ENCODE data around the gene HDAC8. TPM values are rescaled to one million over a fixed set of nuclear protein-coding genes. Genes with fewer than 3 reads are reported as not detected.

HDAC8 gene
- total RNA-seq, 2 experiments from 2014 or later = 5.8 to 6.8 TPM

- Histone ChIP-seq H3K27me3 (ENCODE audit: control insufficient read depth in 1 of 2, insufficient read depth in 2 of 2, low read length in 2 of 2) (no peaks in the 10 kb centered on the region), H3K36me3 (ENCODE audit: insufficient read depth, low read length) (no peaks in the 10 kb centered on the region), H3K9me3 (ENCODE audit: control insufficient read depth in 1 of 2, insufficient read depth in 1 of 2, low read length in 2 of 2) (no peaks in the 10 kb centered on the region), H3K27ac (ENCODE audit: low read depth in 1 of 2, low read length in 2 of 2) (no peak overlapping the region), H3K4me3 (ENCODE audit: low read length) (no peak overlapping the region), H3K4me1 (ENCODE audit: insufficient read depth, low read length) (no peaks in the 10 kb centered on the region)
- ATAC-seq (ENCODE audit: poor library complexity) = no peak
- TF ChIP-seq, protein P1, sequence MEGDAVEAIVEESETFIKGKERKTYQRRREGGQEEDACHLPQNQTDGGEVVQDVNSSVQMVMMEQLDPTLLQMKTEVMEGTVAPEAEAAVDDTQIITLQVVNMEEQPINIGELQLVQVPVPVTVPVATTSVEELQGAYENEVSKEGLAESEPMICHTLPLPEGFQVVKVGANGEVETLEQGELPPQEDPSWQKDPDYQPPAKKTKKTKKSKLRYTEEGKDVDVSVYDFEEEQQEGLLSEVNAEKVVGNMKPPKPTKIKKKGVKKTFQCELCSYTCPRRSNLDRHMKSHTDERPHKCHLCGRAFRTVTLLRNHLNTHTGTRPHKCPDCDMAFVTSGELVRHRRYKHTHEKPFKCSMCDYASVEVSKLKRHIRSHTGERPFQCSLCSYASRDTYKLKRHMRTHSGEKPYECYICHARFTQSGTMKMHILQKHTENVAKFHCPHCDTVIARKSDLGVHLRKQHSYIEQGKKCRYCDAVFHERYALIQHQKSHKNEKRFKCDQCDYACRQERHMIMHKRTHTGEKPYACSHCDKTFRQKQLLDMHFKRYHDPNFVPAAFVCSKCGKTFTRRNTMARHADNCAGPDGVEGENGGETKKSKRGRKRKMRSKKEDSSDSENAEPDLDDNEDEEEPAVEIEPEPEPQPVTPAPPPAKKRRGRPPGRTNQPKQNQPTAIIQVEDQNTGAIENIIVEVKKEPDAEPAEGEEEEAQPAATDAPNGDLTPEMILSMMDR (IDR thresholded peaks at IDR 0.05) = no peak
- no peaks in the 10 kb centered on the region for H3K4me1 Mint-ChIP-seq (ENCODE audit: low read depth)
- no peak for DNase-seq
- intact Hi-C loops (cut with DNase I, micrococcal nuclease) = no loop called here
- H3K27ac Mint-ChIP-seq = no peak overlapping the region
- H3K9me3 Mint-ChIP-seq = no peaks in the 10 kb centered on the region
- ChIA-PET CTCF (no interaction called here), POLR2A (no interaction called here)
- H3K4me3 Mint-ChIP-seq = no peak overlapping the region
- H3K36me3 Mint-ChIP-seq (ENCODE audit: low read depth) = no peaks in the 10 kb centered on the region
- H3K27me3 Mint-ChIP-seq = no peaks in the 10 kb centered on the region
Measured at GRCh38 chrX:72392042-72392441, 180.6 kb downstream of the HDAC8 start.

DNA sequence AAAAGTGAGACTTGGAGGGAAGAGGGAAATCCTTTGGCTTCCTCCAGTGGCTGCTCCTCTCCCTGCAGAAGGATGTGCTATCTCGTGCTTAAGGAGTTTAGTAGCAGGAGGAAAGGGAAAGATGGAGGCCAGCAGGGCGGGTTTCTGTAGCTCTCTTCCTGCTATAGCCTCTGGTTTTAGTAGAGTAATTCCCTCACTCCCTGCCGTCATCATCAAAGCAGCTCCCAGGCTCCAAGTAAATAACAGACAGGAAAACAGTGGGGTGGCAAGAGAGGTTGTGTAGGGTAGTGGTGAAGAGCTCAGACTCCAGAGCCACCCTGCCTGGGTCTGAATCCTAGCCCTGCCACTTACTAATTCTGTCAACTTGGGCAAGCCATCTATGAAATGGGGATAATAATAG is 185.4 kb downstream of the HDAC8 start:
- TF ChIP-seq, protein P1 (IDR thresholded peaks at IDR 0.05) = no peak
- POLR2A ChIA-PET = no interaction called here
- Mint-ChIP-seq H3K27me3 (no peaks in the 10 kb centered on the region), H3K27ac (no peak overlapping the region), H3K4me3 (no peak overlapping the region), H3K4me1 (ENCODE audit: low read depth) (no peaks in the 10 kb centered on the region), H3K9me3 (no peaks in the 10 kb centered on the region), H3K36me3 (ENCODE audit: low read depth) (no peaks in the 10 kb centered on the region)
- no peaks in the 10 kb centered on the region for H3K4me1 ChIP-seq (ENCODE audit: insufficient read depth, low read length)
- intact Hi-C loops (cut with DNase I, micrococcal nuclease) = no loop called here
- CTCF ChIA-PET = no interaction called here
- no peak for ATAC-seq (ENCODE audit: poor library complexity)
- no peak for DNase-seq
- no peaks in the 10 kb centered on the region for H3K27me3 ChIP-seq (ENCODE audit: control insufficient read depth in 1 of 2, insufficient read depth in 2 of 2, low read length in 2 of 2)
- H3K36me3 ChIP-seq (ENCODE audit: insufficient read depth, low read length) = no peaks in the 10 kb centered on the region
- no peaks in the 10 kb centered on the region for H3K9me3 ChIP-seq (ENCODE audit: control insufficient read depth in 1 of 2, insufficient read depth in 1 of 2, low read length in 2 of 2)
- no peak overlapping the region for H3K27ac ChIP-seq (ENCODE audit: low read depth in 1 of 2, low read length in 2 of 2)
- no peak overlapping the region for H3K4me3 ChIP-seq (ENCODE audit: low read length)

- Mint-ChIP-seq H3K9me3 (no peaks in the 10 kb centered on the region), H3K36me3 (ENCODE audit: low read depth) (no peaks in the 10 kb centered on the region), H3K4me1 (ENCODE audit: low read depth) (no peaks in the 10 kb centered on the region), H3K27me3 (no peaks in the 10 kb centered on the region), H3K4me3 (no peak overlapping the region), H3K27ac (no peak overlapping the region)
- no peak overlapping the region for H3K27ac ChIP-seq (ENCODE audit: low read depth in 1 of 2, low read length in 2 of 2)
- no peaks in the 10 kb centered on the region for H3K27me3 ChIP-seq (ENCODE audit: control insufficient read depth in 1 of 2, insufficient read depth in 2 of 2, low read length in 2 of 2)
- H3K4me3 ChIP-seq (ENCODE audit: low read length) = no peak overlapping the region
- no peaks in the 10 kb centered on the region for H3K9me3 ChIP-seq (ENCODE audit: control insufficient read depth in 1 of 2, insufficient read depth in 1 of 2, low read length in 2 of 2)
- TF ChIP-seq, protein P1 (IDR thresholded peaks at IDR 0.05) = no peak
- CTCF ChIA-PET = no interaction called here
- ATAC-seq (ENCODE audit: poor library complexity) (no peak), DNase-seq (peak in 1 of 14 experiments; percentile 1)
- H3K36me3 ChIP-seq (ENCODE audit: insufficient read depth, low read length) = no peaks in the 10 kb centered on the region
- intact Hi-C loops (cut with DNase I, micrococcal nuclease) = no loop called here
- H3K4me1 ChIP-seq (ENCODE audit: insufficient read depth, low read length) = no peaks in the 10 kb centered on the region
- POLR2A ChIA-PET = no interaction called here
Measured at GRCh38 chrX:72382202-72382595, 190.4 kb downstream of the HDAC8 start.

Data from CD4-positive, alpha-beta T cell (primary cell).